ENCODE results near the gene CXCL14. TPM values are rescaled to one million over a fixed set of nuclear protein-coding genes. Genes with fewer than 3 reads are reported as not detected.

CXCL14 gene
- polyA plus RNA-seq, 4 donors = 4.9 to 163 (median 41.7) TPM

GRCh38 chr5:135539430-135540005 lies 39.3 kb downstream of the CXCL14 start:
- no peaks in the 10 kb centered on the region for H3K36me3 ChIP-seq (ENCODE audit: control insufficient read depth in 3 of 3, insufficient read depth in 2 of 3, low read depth in 1 of 3, low read length in 3 of 3)
- FAIRE-seq (no peak), DNase-seq (no peak)
- 80 to 84% (median 83%) methylated on average over 4 of the region's 4 CpGs for WGBS, 3 donors
- H3K4me1 ChIP-seq (ENCODE audit: control insufficient read depth in 3 of 3, insufficient read depth in 2 of 3, low read depth in 1 of 3, low read length in 2 of 3) = peaks cover 0 to 5% (median 3%) of the 10 kb centered on the region in 3 donors
- H3K9me3 ChIP-seq (ENCODE audit: control insufficient read depth in 2 of 2, insufficient read depth in 1 of 2, low read depth in 1 of 2, low read length in 1 of 2) = peaks cover 0 to 6% of the 10 kb centered on the region in 2 donors
- H3K27ac ChIP-seq (ENCODE audit: low read depth in 1 of 3, low read length in 2 of 3) = no peak overlapping the region
- H3K27me3 ChIP-seq (ENCODE audit: control insufficient read depth in 3 of 3, insufficient read depth in 3 of 3, low read length in 3 of 3) = peaks cover 16 to 94% (median 44%) of the 10 kb centered on the region in 3 donors
- H3K4me3 ChIP-seq (ENCODE audit: low read depth in 1 of 3, low read length in 3 of 3) = no peak overlapping the region

GRCh38 chr5:135538261-135538660 lies 40.5 kb downstream of the CXCL14 start:
- Histone ChIP-seq H3K4me1 (ENCODE audit: control insufficient read depth in 3 of 3, insufficient read depth in 2 of 3, low read depth in 1 of 3, low read length in 2 of 3) (peaks cover 0 to 5% (median under 1%) of the 10 kb centered on the region in 3 donors), H3K36me3 (ENCODE audit: control insufficient read depth in 3 of 3, insufficient read depth in 2 of 3, low read depth in 1 of 3, low read length in 3 of 3) (no peaks in the 10 kb centered on the region), H3K27ac (ENCODE audit: low read depth in 1 of 3, low read length in 2 of 3) (no peak overlapping the region), H3K27me3 (ENCODE audit: control insufficient read depth in 3 of 3, insufficient read depth in 3 of 3, low read length in 3 of 3) (peaks cover 19 to 94% (median 52%) of the 10 kb centered on the region in 3 donors), H3K9me3 (ENCODE audit: control insufficient read depth in 2 of 2, insufficient read depth in 1 of 2, low read depth in 1 of 2, low read length in 1 of 2) (peaks cover 0 to 6% of the 10 kb centered on the region in 2 donors), H3K4me3 (ENCODE audit: low read depth in 1 of 3, low read length in 3 of 3) (no peak overlapping the region)
- no peak for FAIRE-seq
- 85 to 94% (median 91%) methylated on average over 5 of the region's 5 CpGs for WGBS, 3 donors
- no peak for DNase-seq

- Histone ChIP-seq H3K9me3 (ENCODE audit: control insufficient read depth in 2 of 2, insufficient read depth in 1 of 2, low read depth in 1 of 2, low read length in 1 of 2) (peaks cover 0 to 6% of the 10 kb centered on the region in 2 donors), H3K27ac (ENCODE audit: low read depth in 1 of 3, low read length in 2 of 3) (no peak overlapping the region), H3K27me3 (ENCODE audit: control insufficient read depth in 3 of 3, insufficient read depth in 3 of 3, low read length in 3 of 3) (peaks cover 19 to 97% (median 55%) of the 10 kb centered on the region in 3 donors), H3K4me3 (ENCODE audit: low read depth in 1 of 3, low read length in 3 of 3) (no peak overlapping the region), H3K4me1 (ENCODE audit: control insufficient read depth in 3 of 3, insufficient read depth in 2 of 3, low read depth in 1 of 3, low read length in 2 of 3) (peaks cover 0 to 5% (median 0%) of the 10 kb centered on the region in 3 donors), H3K36me3 (ENCODE audit: control insufficient read depth in 3 of 3, insufficient read depth in 2 of 3, low read depth in 1 of 3, low read length in 3 of 3) (no peaks in the 10 kb centered on the region)
- FAIRE-seq = no peak
- no peak for DNase-seq
- WGBS, 3 donors = 85 to 90% (median 85%) methylated on average over 2 of the region's 2 CpGs
These were observed 41.0 kb downstream of the CXCL14 start for GRCh38 chr5:135537745-135538144.

- H3K27ac ChIP-seq (ENCODE audit: low read depth in 1 of 3, low read length in 2 of 3) = no peak overlapping the region
- H3K4me1 ChIP-seq (ENCODE audit: control insufficient read depth in 3 of 3, insufficient read depth in 2 of 3, low read depth in 1 of 3, low read length in 2 of 3) = peaks cover 0 to 5% (median 0%) of the 10 kb centered on the region in 3 donors
- H3K36me3 ChIP-seq (ENCODE audit: control insufficient read depth in 3 of 3, insufficient read depth in 2 of 3, low read depth in 1 of 3, low read length in 3 of 3) = no peaks in the 10 kb centered on the region
- no peak overlapping the region for H3K4me3 ChIP-seq (ENCODE audit: low read depth in 1 of 3, low read length in 3 of 3)
- FAIRE-seq (no peak), DNase-seq (no peak)
- peaks cover 0 to 6% of the 10 kb centered on the region in 2 donors for H3K9me3 ChIP-seq (ENCODE audit: control insufficient read depth in 2 of 2, insufficient read depth in 1 of 2, low read depth in 1 of 2, low read length in 1 of 2)
- peaks cover 19 to 98% (median 56%) of the 10 kb centered on the region in 3 donors for H3K27me3 ChIP-seq (ENCODE audit: control insufficient read depth in 3 of 3, insufficient read depth in 3 of 3, low read length in 3 of 3)
- 55 to 68% (median 63%) methylated on average over 7 of the region's 7 CpGs for WGBS, 3 donors
These were observed 41.5 kb downstream of the CXCL14 start for GRCh38 chr5:135537271-135537670.

- Histone ChIP-seq H3K27ac (ENCODE audit: low read depth in 1 of 3, low read length in 2 of 3) (no peak within 1 kb of the TSS), H3K9me3 (ENCODE audit: control insufficient read depth in 2 of 2, insufficient read depth in 1 of 2, low read depth in 1 of 2, low read length in 1 of 2) (peaks cover 0 to 6% of the 10 kb centered on the region in 2 donors), H3K4me1 (ENCODE audit: control insufficient read depth in 3 of 3, insufficient read depth in 2 of 3, low read depth in 1 of 3, low read length in 2 of 3) (peaks cover 0 to 5% (median 0%) of the 10 kb centered on the region in 3 donors), H3K27me3 (ENCODE audit: control insufficient read depth in 3 of 3, insufficient read depth in 3 of 3, low read length in 3 of 3) (peaks cover 19 to 95% (median 56%) of the 10 kb centered on the region in 3 donors), H3K36me3 (ENCODE audit: control insufficient read depth in 3 of 3, insufficient read depth in 2 of 3, low read depth in 1 of 3, low read length in 3 of 3) (no peaks in the 10 kb centered on the region), H3K4me3 (ENCODE audit: low read depth in 1 of 3, low read length in 3 of 3) (no peak within 1 kb of the TSS)
- DNase-seq (peak in 1 of 2 donors; percentile 27), FAIRE-seq (no peak)
- 2 to 5% (median 3%) methylated on average over 71 to 74 of the region's 74 CpGs for WGBS, 3 donors
These were observed 42.7 kb downstream of the CXCL14 start, which contains the start of gene NEUROG1 for GRCh38 chr5:135535820-135536801. TSS of gene NEUROG1 (minus strand) at chr5:135535964. CDS start at chr5:135535690, 274 bp downstream.

- peaks cover 0 to 5% (median 0%) of the 10 kb centered on the region in 3 donors for H3K4me1 ChIP-seq (ENCODE audit: control insufficient read depth in 3 of 3, insufficient read depth in 2 of 3, low read depth in 1 of 3, low read length in 2 of 3)
- FAIRE-seq (no peak), DNase-seq (no peak)
- H3K9me3 ChIP-seq (ENCODE audit: control insufficient read depth in 2 of 2, insufficient read depth in 1 of 2, low read depth in 1 of 2, low read length in 1 of 2) = peaks cover 0 to 6% of the 10 kb centered on the region in 2 donors
- no peak overlapping the region for H3K4me3 ChIP-seq (ENCODE audit: low read depth in 1 of 3, low read length in 3 of 3)
- no peak overlapping the region for H3K27ac ChIP-seq (ENCODE audit: low read depth in 1 of 3, low read length in 2 of 3)
- WGBS, 3 donors = 2 to 4% (median 3%) methylated on average over 38 to 44 of the region's 44 CpGs
- H3K27me3 ChIP-seq (ENCODE audit: control insufficient read depth in 3 of 3, insufficient read depth in 3 of 3, low read length in 3 of 3) = peaks cover 19 to 96% (median 55%) of the 10 kb centered on the region in 3 donors
- no peaks in the 10 kb centered on the region for H3K36me3 ChIP-seq (ENCODE audit: control insufficient read depth in 3 of 3, insufficient read depth in 2 of 3, low read depth in 1 of 3, low read length in 3 of 3)
These were observed 43.4 kb downstream of the CXCL14 start for GRCh38 chr5:135535420-135535819.

- H3K27me3 ChIP-seq (ENCODE audit: control insufficient read depth in 3 of 3, insufficient read depth in 3 of 3, low read length in 3 of 3) = peaks cover 19 to 95% (median 55%) of the 10 kb centered on the region in 3 donors
These were observed 44.0 kb downstream of the CXCL14 start for GRCh38 chr5:135534609-135535419.

More at GRCh38 chr5:135534609-135535419, 44.0 kb downstream of the CXCL14 start:
- FAIRE-seq (no peak), DNase-seq (peak in 1 of 2 donors; percentile 26)
- no peak overlapping the region for H3K27ac ChIP-seq (ENCODE audit: low read depth in 1 of 3, low read length in 2 of 3)
- H3K4me1 ChIP-seq (ENCODE audit: control insufficient read depth in 3 of 3, insufficient read depth in 2 of 3, low read depth in 1 of 3, low read length in 2 of 3) = peaks cover 0 to 5% (median 0%) of the 10 kb centered on the region in 3 donors
- no peak overlapping the region for H3K4me3 ChIP-seq (ENCODE audit: low read depth in 1 of 3, low read length in 3 of 3)
- H3K36me3 ChIP-seq (ENCODE audit: control insufficient read depth in 3 of 3, insufficient read depth in 2 of 3, low read depth in 1 of 3, low read length in 3 of 3) = no peaks in the 10 kb centered on the region
- peaks cover 0 to 6% of the 10 kb centered on the region in 2 donors for H3K9me3 ChIP-seq (ENCODE audit: control insufficient read depth in 2 of 2, insufficient read depth in 1 of 2, low read depth in 1 of 2, low read length in 1 of 2)
- 3 to 7% (median 4%) methylated on average over 50 to 61 of the region's 61 CpGs for WGBS, 3 donors
